ENCODE results near the gene GGTLC2.
"Not testable (repeated sequence)": the region's sequence is repeated elsewhere in the genome, so short reads cannot be mapped to it uniquely, and the experiment has no call there.

Gene GGTLC2

GRCh38 chr22:22644314-22644713 is at the start of gene GGTLC2:
Gene GGTLC2 (plus strand): TSS chr22:22644614. CDS start chr22:22646346, 1,732 bp downstream.
- H3K4me3 ChIP-seq (replicated peaks; ENCODE audit: low read depth, low read length); DNase-seq (ENCODE audit: low read depth): not testable (repeated sequence)

- DNase-seq (ENCODE audit: low read depth): no peak
- no peak overlapping the region for H3K4me3 ChIP-seq (replicated peaks; ENCODE audit: low read depth, low read length)
- no peak for TF ChIP-seq CTCF (IDR thresholded peaks at IDR 0.05; ENCODE audit: low read length, missing control alignments)
Observed at GRCh38 chr22:22595001-22595835, 49.2 kb upstream of the GGTLC2 start.

- no peak overlapping the region for H3K4me3 ChIP-seq (replicated peaks; ENCODE audit: low read depth, low read length)
- DNase-seq (ENCODE audit: low read depth): no peak
- TF ChIP-seq CTCF (IDR thresholded peaks at IDR 0.05; ENCODE audit: low read length, missing control alignments): no peak
Observed at GRCh38 chr22:22598144-22598543, 46.3 kb upstream of the GGTLC2 start.

- no peak for DNase-seq (ENCODE audit: low read depth)
- no peak overlapping the region for H3K4me3 ChIP-seq (replicated peaks; ENCODE audit: low read depth, low read length)
- no peak for TF ChIP-seq CTCF (IDR thresholded peaks at IDR 0.05; ENCODE audit: low read length, missing control alignments)
Observed at GRCh38 chr22:22599248-22599647, 45.2 kb upstream of the GGTLC2 start.

GRCh38 chr22:22600531-22601261 is 43.7 kb upstream of the GGTLC2 start:
- no peak overlapping the region for H3K4me3 ChIP-seq (replicated peaks; ENCODE audit: low read depth, low read length)
- TF ChIP-seq CTCF (IDR thresholded peaks at IDR 0.05; ENCODE audit: low read length, missing control alignments): no peak
- no peak for DNase-seq (ENCODE audit: low read depth)

GRCh38 chr22:22603470-22603947 is 40.9 kb upstream of the GGTLC2 start:
- no peak for TF ChIP-seq CTCF (IDR thresholded peaks at IDR 0.05; ENCODE audit: low read length, missing control alignments)
- no peak overlapping the region for H3K4me3 ChIP-seq (replicated peaks; ENCODE audit: low read depth, low read length)
- no peak for DNase-seq (ENCODE audit: low read depth)

GRCh38 chr22:22604326-22605073 is 39.9 kb upstream of the GGTLC2 start:
- TF ChIP-seq CTCF (IDR thresholded peaks at IDR 0.05; ENCODE audit: low read length, missing control alignments): no peak
- no peak overlapping the region for H3K4me3 ChIP-seq (replicated peaks; ENCODE audit: low read depth, low read length)
- no peak for DNase-seq (ENCODE audit: low read depth)
